ENCODE data around the gene CRLF1.

Gene CRLF1

DNA sequence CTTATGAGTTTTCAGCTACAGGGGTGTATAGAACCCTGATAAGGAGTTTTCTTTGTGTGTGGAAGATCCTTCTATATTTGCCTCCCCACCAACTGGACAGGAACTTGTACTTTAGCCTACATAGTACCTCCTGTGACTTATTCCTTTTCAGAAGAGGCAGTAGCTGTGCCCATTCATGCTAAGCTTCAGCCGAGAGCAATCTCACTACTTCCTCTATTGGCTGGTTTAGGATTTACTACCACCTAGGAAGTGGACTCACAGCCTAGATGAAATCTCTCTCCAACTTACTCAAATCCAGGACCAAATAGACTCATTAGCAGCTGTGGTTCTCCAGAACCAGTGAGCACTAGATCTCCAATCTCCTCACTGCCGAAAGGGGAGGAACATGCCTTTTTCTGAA lies 20.3 kb downstream of the CRLF1 start:
- TF ChIP-seq GATA2 (IDR thresholded peaks at IDR 0.05; ENCODE audit: low read depth, low read length) (no peak), GATA3 (IDR thresholded peaks at IDR 0.05; ENCODE audit: low read depth, low read length) (no peak)

DNA sequence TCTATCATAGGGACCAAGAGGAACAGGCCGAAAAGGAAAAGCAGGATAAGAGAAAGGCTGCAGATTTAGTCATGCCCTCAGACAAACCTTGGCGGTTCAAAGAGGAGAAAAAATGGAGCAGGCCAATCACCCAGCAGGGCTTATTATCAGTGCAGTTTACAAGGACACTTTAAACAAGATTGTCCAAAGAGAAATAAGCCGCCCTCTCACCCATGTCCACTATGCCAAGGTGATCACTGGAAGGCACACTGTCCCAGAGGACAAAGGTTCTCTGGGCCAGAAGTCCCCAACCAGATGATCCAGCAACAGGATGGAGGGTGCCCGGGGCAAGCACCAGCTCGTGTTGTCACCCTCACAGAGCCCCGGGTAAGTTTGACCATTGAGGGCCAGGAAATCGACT lies 26.3 kb downstream of the CRLF1 start:
- TF ChIP-seq GATA2 (IDR thresholded peaks at IDR 0.05; ENCODE audit: low read depth, low read length) (no peak), GATA3 (IDR thresholded peaks at IDR 0.05; ENCODE audit: low read depth, low read length) (no peak)

DNA sequence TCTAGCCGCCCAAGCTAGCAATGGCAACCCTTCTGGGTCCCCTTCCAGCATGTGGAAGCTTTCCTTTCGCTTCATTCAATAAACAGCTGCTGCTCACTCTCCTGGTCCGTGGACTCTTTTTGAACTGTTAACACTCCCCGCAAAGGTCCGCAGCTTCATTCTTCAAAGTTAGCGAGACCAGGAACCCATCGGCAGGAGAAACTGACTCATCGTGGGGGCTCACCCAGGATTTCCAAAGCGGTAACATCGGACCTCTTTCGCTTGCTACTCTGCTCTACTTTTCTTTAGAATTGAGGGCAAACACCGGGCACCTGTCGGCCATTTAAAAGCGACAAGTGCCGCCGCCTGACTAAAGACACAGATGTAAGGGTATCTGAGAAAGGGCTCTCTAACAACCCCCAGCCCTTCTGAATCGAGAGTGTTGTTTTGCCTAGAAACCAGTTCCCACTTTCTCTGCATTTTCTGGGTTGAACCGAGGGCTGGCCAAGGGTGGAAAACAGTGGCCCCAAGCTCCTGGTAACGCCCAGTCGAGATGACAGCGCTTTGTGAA lies 29.2 kb downstream of the CRLF1 start:
- TF ChIP-seq GATA2 (IDR thresholded peaks at IDR 0.05; ENCODE audit: low read depth, low read length) (no peak), GATA3 (IDR thresholded peaks at IDR 0.05; ENCODE audit: low read depth, low read length) (no peak)

DNA sequence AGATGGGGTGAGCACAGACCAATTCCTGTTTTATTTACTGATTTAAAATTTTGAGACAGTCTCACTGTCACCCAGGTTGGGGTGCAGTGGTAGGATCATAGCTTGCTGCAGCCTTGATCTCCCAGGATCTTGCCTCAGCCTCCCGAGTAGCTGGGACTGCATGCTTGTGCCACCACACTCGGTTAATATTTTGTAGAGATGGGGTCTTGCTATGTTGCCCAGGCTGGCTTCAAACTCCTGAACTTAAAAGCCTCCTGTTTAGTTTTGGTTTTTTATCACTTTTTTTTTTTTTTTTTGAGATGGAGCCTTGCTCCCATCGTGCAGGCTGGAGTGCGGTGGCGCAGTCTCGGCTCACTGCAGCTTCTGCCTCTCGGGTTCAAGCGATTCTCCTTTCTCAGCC lies 30.2 kb downstream of the CRLF1 start:
- TF ChIP-seq GATA3 (IDR thresholded peaks at IDR 0.05; ENCODE audit: low read depth, low read length) (no peak), GATA2 (IDR thresholded peaks at IDR 0.05; ENCODE audit: low read depth, low read length) (no peak)

DNA sequence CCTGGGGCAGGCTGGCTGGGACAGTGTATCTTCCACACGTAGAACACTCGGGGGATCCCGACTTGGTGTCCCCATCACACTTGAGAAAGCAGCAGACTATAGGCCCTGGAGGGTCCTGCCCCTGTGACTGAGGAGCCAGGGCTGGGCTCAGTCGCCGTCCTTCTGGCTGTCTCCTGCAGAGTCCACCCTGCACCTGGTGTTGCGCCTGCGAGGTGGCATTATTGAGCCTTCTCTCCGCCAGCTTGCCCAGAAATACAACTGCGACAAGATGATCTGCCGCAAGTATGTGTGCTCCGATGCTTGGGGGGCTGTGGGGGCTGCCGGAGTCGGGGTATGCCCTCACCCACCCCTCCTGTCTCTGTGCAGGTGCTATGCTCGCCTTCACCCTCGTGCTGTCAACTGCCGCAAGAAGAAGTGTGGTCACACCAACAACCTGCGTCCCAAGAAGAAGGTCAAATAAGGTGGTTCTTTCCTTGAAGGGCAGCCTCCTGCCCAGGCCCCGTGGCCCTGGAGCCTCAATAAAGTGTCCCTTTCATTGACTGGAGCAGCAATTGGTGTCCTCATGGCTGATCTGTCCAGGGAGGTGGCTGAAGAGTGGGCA lies 31.8 kb downstream of the CRLF1 start:
- no peak for TF ChIP-seq GATA3 (IDR thresholded peaks at IDR 0.05; ENCODE audit: low read depth, low read length)
- no peak for TF ChIP-seq GATA2 (IDR thresholded peaks at IDR 0.05; ENCODE audit: low read depth, low read length)

DNA sequence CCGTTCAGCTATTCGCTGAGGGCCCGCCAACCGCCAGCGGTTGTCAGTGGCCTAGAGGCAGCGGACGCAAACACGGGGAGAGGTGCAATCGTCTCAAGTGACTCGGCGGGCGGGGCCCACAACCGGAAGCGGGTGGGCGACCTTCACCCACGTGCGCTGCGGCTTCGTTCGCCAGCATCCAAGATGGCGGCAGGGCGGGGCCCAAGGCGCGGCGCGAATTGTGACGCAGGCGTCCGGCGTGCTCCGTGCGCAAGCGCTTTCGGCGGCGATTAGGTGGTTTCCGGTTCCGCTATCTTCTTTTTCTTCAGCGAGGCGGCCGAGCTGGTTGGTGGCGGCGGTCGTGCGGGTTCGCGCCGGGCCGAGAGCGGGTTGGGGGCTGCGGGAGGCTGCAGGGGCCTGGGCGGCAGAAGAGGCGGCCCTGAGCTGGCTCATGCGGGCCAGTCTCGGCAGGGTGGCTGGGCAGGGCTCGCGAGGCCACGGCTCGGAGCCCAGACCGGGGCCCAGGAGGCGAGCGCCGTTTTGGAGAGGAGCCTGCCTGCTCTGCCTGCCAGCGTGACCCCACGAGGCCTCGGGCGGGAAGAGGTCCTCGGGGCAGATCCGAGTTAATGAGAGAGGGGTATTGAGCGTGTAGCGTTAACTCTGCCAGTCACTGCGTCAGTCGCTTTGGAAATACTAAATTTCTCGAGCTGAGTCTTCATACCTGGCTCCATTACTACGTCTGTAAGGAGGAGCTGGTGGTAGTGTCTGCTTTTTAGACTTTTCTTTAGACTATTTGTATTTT lies 34.8 kb downstream of the CRLF1 start, which contains the start of gene UBA52:
TSS of gene UBA52 (plus strand) at position 294 of the 781 bp plus-strand sequence. CDS start 1,444 bp downstream, outside the sequence.
- TF ChIP-seq GATA3 (IDR thresholded peaks at IDR 0.05; ENCODE audit: low read depth, low read length) (no peak), GATA2 (IDR thresholded peaks at IDR 0.05; ENCODE audit: low read depth, low read length) (no peak)

DNA sequence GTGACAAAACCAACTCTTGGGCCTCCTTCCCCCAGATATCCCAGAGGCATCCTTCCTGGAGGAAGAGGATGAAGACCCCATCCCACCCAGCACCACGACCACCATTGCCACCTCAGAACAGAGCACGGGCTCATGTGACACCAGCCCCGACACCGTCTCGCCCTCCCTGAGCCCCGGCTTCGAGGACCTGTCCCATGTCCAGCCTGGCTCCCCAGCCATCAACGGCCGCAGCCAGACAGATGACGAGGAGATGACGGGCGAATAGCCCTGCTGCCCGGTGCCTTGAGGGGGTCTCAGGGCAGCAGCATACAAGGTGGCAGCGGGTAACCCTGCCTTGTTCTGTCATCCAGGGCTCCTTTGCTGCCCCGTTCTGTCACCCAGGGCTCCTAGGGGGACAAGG lies 38.2 kb downstream of the CRLF1 start:
- TF ChIP-seq GATA3 (IDR thresholded peaks at IDR 0.05; ENCODE audit: low read depth, low read length) = no peak
- TF ChIP-seq GATA2 (IDR thresholded peaks at IDR 0.05; ENCODE audit: low read depth, low read length) = no peak

DNA sequence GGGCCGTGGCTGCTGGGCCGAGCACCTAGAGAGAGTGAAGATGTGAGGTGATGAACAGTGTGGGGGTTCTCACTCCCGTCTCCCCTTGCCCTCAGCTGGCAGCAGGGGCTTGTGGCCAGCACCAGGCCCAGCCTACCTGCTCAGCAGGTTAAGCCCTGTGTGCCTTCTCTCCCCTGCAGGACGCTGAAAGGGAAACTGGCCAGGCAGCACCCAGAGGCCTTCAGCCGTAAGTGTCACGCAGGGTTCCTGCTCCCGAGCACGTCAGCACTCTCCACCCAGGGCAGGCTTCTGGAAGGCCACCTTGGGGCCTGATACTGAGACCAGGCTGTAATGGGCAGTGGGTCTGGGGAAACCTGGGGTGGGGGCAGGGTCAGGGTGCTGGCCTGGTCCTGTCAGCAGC lies 39.6 kb downstream of the CRLF1 start:
- TF ChIP-seq GATA3 (IDR thresholded peaks at IDR 0.05; ENCODE audit: low read depth, low read length) (no peak), GATA2 (IDR thresholded peaks at IDR 0.05; ENCODE audit: low read depth, low read length) (no peak)

DNA sequence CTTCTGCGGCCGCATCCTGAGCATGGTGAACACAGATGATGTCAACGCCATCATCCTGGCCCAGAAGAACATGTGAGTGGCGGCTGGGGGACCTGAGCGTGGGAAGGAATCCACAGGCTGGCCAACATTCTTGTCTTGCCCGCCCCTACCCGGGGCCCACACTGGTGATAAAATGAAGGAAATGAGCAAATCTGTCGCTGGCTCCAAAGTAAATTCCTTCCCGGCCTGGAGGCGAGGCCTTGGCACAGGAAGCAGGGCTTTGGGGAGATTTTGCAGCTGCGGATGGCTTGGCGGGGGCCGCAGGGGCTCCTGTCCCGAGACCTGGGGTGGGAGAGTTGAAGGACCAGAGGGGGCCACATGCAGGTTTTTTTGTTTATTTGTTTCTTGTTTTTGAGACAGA lies 44.5 kb downstream of the CRLF1 start:
- TF ChIP-seq GATA2 (IDR thresholded peaks at IDR 0.05; ENCODE audit: low read depth, low read length) = no peak
- no peak for TF ChIP-seq GATA3 (IDR thresholded peaks at IDR 0.05; ENCODE audit: low read depth, low read length)

DNA sequence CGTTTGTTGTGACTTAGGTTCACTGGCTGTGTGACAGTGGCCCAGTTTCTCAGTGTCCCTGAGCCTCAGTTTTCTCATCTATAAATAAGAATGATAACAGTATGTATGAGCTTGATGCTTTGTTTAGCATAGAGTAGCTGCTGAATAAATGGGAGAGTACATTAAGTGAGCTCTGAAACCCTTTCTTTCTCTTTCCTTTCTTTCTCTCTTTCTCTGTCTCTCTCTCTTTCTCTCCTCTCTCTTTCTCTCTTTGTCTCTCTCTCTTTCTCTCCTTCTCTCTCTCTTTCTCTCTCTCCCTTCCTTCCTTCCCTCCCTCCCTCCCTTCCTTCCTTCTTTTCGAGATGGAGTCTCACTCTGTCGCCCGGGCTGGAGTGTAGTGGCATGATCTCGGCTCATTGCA lies 46.9 kb downstream of the CRLF1 start:
- no peak for TF ChIP-seq GATA3 (IDR thresholded peaks at IDR 0.05; ENCODE audit: low read depth, low read length)
- TF ChIP-seq GATA2 (IDR thresholded peaks at IDR 0.05; ENCODE audit: low read depth, low read length) = no peak

DNA sequence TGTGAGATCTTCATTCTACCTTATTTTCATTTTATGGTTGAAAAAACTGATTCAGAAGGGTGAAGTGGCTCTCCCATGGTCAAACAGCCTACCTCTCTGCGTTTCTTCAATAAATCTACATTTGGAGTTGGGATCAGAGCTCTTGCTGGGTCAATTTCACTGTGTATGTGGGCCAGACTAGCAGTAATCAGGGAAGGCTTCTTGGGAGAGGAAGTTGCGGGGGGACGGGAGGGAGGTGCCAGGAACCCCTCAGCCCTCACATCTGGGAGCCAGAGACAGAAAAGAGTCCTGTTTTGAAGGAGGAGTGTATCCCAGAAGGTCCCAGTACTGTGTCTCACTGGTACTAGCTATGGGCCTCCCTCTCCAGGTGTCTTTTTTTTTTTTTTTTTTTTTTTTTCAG lies 48.0 kb downstream of the CRLF1 start:
- TF ChIP-seq GATA2 (IDR thresholded peaks at IDR 0.05; ENCODE audit: low read depth, low read length) = no peak
- no peak for TF ChIP-seq GATA3 (IDR thresholded peaks at IDR 0.05; ENCODE audit: low read depth, low read length)

DNA sequence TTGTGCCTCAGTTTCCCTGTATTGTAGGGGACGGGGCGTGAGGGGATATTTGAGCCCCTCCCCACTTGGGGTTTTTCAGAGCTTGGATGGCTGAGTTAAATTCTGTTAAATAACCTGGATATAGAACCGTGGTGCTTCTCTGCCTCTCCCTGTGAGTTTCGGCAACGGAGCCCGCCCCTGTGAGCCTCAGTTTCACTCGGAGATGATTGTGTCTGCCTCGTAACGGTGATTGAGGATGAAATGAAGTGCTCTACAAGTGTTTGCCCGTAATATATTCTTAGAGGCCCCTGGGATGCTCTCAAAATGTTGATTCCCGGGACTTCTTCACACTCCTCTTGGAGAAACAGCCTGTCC lies 48.4 kb downstream of the CRLF1 start:
- TF ChIP-seq GATA2 (IDR thresholded peaks at IDR 0.05; ENCODE audit: low read depth, low read length) (no peak), GATA3 (IDR thresholded peaks at IDR 0.05; ENCODE audit: low read depth, low read length) (no peak)

DNA sequence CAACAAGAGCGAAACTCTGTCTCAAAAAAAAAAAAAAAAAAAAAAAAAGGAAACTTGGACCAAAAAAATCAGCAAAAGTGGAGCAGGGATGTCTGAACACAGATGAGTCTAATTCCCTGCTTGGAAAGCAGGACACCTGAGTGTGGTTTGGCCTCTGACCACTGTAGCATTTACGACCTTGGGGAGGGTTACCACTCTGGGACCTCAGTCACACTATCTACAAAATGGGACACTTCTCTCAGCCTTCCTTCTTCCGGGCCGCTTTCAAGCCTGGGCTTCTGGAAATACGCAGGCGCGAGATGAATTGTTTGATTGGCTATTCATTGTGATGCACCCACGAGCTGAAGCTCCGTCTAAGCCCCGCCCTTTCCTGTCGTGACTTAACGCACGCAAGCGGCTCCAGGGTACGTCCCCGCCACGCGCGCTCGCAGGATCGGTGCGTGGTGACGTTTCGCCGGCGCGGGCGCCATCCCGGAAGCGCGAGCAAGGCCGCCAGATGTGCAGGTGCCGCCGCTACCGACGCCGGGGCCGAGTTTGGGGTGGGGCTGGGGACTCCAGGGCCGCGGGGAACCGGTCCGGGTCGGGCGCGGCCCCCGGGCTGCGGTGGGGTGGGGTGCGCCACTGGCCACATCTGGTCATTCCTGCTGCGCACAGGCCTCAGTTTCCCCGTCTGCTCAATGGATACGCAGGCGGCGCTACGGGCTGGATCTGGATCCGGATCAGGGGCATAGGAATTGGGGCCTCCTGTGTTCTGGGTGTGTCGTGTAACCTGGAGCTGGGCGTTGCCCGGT lies 49.0 kb downstream of the CRLF1 start, which contains the start of gene KXD1:
TSS of gene KXD1 (plus strand) at position 460 of the 791 bp plus-strand sequence. CDS start 4,187 bp downstream, outside the sequence.
- TF ChIP-seq GATA2 (IDR thresholded peaks at IDR 0.05; ENCODE audit: low read depth, low read length) (no peak), GATA3 (IDR thresholded peaks at IDR 0.05; ENCODE audit: low read depth, low read length) (no peak)

DNA sequence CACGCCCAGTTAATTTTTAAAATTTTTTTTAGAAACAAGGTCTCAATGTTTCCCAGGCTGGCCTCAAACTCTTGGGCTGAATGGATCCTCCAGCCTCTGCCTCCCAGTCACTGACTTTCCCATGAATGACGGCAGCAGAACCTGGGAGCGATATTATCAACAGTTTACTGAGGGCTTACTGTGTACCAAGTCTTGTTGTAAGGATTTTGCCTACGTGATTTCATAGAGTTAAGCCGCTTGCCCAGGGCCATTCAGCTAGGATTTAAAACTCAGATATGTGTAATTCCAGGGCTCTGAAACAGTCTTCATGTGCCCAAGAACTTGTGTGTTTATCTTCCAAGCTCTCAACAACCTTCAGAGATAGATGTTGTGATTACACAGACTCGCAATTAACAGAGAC lies 55.0 kb downstream of the CRLF1 start:
- TF ChIP-seq GATA2 (IDR thresholded peaks at IDR 0.05; ENCODE audit: low read depth, low read length) (no peak), GATA3 (IDR thresholded peaks at IDR 0.05; ENCODE audit: low read depth, low read length) (no peak)

All from SH-SY5Y (cell line).